Astrocyte of the cerebellum (primary cell): ENCODE data around the gene DHX30.

Source experiments
- DNase-seq: peaks from one replicate; pipeline ENCODE4 v3.0.0-alpha.2; 2011; ENCODE audit warnings: low read depth
- H3K4me3 ChIP-seq: 2 replicates; pipeline ENCODE4 v1.5.1; 2011; ENCODE audit warnings: mild to moderate bottlenecking, low read depth, low read length, moderate library complexity
- CTCF ChIP-seq: IDR thresholded peaks from 2 replicates; pipeline ENCODE4 v1.5.1; 2012; ENCODE audit warnings: low read length, low read depth, moderate library complexity, mild to moderate bottlenecking; ENCODE audit errors: missing control alignments
- in situ Hi-C: cut with HindIII; loops from 2 replicates; pipeline ENCODE4 v1.10.0; 2017; ENCODE audit warnings: low sequenced_read_pairs

The DHX30 gene

GRCh38 chr3:47863391-47864128 is 60.6 kb downstream of the DHX30 start:
- no peak for DNase-seq
- in situ Hi-C loops: no loop called here
- no peak for TF ChIP-seq CTCF
- no peak overlapping the region for H3K4me3 ChIP-seq

- TF ChIP-seq CTCF: peak; percentile 23
- H3K4me3 ChIP-seq: no peak overlapping the region
- in situ Hi-C loops: no loop called here
- no peak for DNase-seq
Measured at GRCh38 chr3:47865192-47865591, 62.3 kb downstream of the DHX30 start.

- no peak for DNase-seq
- no peak for TF ChIP-seq CTCF
- in situ Hi-C loops: no loop called here
- no peak overlapping the region for H3K4me3 ChIP-seq
Measured at GRCh38 chr3:47867451-47868044, 64.6 kb downstream of the DHX30 start.

- no peak for DNase-seq
- no peak for TF ChIP-seq CTCF
- in situ Hi-C loops: no loop called here
- H3K4me3 ChIP-seq: no peak overlapping the region
Measured at GRCh38 chr3:47868306-47868705, 65.4 kb downstream of the DHX30 start.

GRCh38 chr3:47870156-47870555 is 67.2 kb downstream of the DHX30 start:
- no peak for DNase-seq
- no peak for TF ChIP-seq CTCF
- in situ Hi-C loops: no loop called here
- H3K4me3 ChIP-seq: no peak overlapping the region

- no peak for TF ChIP-seq CTCF
- no peak overlapping the region for H3K4me3 ChIP-seq
- no peak for DNase-seq
- in situ Hi-C loops: no loop called here
Measured at GRCh38 chr3:47870702-47871260, 67.8 kb downstream of the DHX30 start.
